GM19240 (cell line): ENCODE results near the gene ENOX1.
"Not testable (repeated sequence)": the region's sequence is repeated elsewhere in the genome, so short reads cannot be mapped to it uniquely, and the experiment has no call there.

ENCODE experiments used
- DNase-seq: peaks from one replicate; pipeline ENCODE4 v3.0.0; 2011; ENCODE audit warnings: low spot score; ENCODE audit not compliant: insufficient read length

The ENOX1 gene

DNA sequence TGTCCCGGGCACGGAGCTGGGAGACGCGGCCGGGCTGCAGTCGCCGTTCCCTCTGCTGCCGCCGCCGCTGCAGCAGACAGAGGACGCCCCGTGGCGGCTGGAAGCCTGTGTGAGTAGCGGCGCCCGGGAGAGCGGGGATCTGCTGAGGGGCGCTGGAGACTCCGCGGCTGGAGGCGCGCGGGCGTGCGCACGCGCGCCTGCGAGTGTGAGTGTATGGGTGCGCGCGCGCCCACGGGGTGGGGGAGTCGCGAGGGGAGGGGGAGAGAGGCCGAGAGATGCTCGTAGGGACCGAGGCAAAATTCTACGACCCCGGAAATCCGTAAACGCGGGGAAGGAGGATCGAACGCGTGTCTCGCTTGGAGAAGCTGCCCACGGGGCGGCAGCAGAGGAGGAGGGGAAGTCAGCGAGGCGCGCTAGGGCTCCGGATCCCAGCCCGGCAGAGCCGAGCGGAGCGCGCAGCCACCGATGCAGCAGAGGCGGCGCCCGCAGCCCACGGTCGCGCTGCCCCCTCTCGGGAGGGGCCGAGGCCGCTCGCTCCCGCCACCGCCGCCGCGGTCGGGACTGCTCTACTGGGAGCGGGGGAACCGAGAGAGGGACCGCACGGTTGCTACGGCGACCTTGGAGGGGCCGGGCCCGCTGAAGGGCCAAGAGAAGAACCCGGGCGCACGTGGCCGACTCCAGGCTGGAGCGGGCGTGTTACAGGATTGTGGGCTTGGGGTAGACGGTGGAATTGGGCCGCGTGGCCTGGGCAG, at the start of gene ENOX1:
Gene ENOX1 (minus strand): TSS at position 207 of the 752 bp plus-strand sequence.
- peak; percentile 20 for DNase-seq

DNA sequence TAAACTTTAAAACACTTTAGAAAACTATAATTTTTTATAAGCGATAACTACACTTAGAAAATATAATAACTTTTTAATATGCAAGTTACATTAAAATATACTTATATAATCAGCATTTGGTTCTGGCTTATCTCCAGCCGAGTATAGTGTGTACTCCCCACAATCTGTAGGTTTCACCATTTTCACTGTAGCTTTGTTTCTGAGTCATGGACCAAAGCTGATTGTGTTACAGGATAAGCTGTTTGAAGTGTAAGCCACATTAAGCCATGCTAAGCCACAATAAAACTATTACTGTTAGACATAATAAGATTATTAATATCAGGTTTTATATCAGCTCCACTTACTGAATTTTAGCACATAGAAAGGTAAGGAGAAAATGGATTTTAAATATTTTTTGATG, 48.9 kb upstream of the ENOX1 start:
- DNase-seq, result no peak

DNA sequence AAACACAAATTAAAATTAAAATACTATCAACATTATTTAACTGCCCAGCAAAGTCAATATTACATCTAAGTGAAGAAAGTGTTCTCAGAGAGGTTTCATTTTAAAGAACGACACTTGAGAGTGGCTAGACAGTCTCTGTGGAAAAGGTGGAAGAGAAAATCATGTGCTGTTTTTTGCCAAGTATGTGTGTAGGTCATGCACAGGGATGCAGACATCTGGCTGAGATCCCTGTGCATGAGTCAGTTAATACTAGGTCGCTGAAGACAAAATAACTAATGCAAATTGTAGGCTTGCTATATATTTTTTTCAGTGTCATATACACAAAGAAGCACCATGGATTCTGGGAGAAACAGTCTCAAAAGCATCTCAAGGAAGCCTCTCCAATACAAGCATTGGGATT, 44.3 kb upstream of the ENOX1 start:
- DNase-seq, result no peak

DNA sequence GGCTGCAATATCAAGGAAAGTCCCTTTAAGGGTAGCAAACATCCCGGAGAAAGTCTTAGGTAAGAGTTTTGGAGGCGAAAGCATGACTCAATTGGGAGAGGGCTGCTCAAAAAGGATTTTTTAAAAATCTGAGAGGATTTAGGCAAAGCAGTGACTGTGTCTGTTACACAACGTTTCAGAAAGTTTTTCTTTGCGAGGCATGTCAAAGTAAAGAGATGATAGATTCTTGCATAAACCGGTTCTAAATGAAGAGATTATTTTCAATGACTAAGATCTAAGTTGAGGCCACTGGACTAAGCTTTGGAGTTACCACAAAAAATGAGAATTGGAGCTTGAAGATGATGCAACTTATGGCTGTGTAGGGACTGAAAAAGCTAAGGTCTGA, 43.7 kb upstream of the ENOX1 start:
- DNase-seq, result no peak

DNA sequence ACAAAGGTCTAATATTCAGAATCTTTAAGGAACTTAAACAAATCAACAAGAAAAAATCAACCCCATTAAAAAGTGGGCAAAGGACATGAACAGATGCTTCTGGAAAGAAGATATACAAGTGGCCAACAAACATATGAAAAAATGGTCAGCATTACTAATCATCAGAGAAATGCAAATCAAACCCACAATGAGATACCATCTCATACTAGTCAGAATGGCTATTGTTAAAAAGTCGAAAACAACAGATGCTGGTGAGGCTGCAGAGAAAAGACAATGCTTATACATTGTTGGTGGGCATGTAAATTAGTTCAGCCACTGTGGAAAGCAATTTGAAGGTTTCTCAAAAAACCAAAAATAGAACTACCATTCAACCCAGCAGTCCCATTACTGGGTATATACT, 37.9 kb upstream of the ENOX1 start:
- DNase-seq, result not testable (repeated sequence)

DNA sequence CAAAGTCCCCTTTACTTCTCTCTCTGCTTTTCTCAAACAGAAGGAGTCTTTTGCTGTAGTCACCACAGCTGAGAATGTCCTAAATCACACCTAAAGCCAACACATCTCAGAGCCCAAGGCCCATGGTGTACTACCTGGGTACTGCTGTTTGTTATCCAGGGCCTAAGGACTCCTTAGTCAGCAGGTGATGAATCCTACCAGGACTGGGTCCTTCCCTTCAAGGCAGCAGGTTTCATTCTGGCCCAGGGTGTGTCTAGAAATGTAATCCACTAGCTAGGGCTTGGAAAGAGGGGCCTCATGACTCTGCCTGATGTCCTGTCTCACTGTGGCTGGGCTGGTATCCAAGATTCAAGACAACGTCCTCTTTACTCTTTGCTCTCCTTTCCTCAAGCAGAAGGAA, 36.2 kb upstream of the ENOX1 start:
- no peak for DNase-seq

DNA sequence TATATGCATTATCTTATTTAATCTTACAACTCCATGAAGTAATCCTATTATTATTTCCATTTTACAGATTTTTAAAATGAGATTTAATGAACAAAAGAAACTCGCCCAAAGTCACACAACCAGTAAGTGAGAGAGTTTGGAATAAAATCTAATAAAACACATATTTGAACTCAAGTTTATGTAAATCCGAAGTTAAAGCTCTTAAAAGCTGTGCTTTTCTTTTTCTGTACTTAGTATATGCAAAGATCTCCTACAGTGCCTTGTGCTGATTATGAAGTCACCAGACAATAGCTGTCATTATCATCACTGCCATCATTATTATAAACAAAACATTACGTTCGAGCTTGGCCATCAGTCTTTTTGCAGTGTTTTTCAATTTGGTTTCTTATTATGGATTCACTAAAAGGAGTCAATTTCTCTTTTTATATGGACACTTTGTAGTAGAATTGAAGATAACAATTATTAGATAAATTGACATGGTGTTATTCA, 29.7 kb upstream of the ENOX1 start:
- no peak for DNase-seq

DNA sequence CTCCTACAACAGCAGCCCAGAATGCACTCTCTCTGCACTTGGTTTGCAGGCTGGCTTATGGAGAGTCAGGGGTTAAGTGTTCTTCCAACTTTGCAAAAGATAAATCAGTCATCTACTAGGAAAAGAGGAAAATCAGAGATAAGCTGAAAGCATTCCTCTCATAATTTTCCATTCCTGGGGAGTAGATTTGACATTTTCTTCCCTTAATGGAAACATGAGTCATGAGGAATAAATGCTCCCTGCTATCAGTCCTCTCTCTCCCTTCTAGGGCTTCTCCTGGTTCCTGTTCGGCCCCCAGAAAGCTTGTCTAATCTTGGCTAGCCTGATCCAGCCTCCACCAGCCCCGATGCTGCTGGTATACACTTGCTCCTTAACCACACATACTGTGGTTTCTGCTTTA, 28.4 kb upstream of the ENOX1 start:
- no peak for DNase-seq

DNA sequence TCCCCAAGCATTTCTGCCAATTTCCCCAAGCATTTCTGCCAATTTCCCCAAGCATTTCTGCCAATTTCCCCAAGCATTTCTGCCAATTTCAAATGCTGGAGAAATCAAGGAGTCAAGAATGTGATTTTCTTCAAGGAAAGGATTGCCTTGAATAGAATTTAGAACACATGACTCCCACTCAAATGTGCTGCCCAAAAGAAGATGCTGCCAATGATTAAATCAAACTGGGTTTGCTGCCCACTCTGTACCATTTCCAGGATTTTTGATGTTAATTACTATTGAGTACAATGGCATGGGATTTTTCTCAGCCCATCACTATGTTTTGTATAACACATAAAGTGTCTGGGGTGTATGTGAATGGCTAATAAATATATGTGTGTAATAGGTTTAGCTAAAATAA, 21.9 kb upstream of the ENOX1 start:
- no peak for DNase-seq

DNA sequence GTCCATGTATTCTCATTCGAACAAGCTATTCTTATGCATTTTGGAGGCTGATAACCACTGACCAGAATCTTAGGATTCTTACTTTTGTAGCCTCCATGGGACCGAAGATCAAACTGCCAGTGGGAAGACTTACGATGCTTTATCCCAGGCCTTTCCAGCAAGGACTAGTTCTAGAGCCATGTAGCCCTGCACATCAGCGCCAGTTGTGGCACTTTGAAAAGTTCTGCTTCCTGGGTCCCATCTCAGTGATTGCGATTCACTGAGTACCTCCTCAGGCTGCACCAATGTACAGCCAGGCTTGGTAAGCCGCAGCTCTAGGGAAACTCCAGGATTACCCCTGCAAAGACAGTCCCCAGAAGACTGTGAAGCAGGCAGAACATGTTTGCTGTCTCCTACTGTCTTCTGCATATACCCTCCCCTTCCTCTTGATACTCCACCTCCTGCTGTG, 18.9 kb upstream of the ENOX1 start:
- no peak for DNase-seq

DNA sequence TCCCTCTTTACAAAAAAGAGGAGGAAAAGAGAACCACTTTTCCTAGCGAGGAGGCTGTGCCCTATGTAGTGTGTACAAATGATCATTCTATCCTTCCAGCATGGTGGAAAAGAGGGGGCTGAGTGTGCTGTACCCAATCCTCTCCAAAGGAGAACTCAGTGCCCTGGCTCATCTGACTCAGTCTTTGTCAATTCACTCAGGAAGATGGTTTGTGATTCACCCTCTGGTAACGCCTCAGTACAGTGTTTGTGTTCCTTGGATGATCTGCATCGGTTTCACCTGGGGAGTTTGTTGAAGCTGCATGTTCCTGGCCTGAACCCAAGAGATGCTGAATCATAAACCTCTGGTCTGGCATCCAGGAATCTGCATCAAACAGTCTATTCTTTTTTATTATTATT, 18.3 kb upstream of the ENOX1 start:
- no peak for DNase-seq

DNA sequence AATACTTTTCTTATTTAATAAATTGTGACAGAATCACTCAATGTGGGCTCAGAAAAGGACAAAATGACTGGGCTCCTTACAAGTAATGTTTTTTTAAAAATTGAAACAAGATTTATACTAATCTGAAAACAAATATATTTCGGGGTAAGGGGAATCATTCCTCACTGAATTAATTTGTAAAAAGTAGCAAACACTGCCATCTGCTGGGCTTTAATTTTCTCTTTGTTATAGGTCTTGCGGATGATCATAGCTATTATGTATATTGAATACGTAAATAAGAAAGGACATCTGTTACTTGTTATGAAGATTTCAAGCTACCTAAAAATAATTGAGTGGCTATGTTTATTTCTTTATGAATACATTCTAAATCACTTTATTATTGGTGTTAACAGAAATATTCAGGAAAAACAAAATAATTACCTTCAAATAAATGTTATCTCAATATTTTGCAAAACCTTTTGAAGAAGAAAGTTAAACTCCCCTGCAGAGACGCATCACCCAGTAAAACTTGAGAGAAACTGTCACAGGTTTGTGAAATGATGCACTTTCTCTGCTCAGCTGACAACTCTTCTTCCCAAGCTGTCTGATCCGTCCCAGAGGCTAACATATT, 17.8 kb upstream of the ENOX1 start:
- no peak for DNase-seq

DNA sequence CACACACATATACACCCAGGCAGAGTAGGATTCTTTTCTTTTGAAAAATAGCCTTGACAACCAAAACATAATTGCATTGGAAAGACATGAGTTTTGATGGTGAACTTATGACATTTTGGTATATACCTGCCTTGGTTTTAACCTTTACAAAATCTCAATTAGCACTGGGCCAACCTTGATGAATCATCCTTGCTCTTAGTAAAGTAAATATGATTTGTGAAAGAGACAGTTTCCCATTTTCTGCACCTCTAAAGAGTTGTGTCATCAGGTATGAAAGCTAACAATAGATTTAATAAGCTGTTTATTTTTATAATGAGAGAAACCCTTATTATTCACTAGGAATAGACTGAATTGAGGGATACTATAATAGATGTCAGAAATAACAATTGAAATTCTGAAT, 15.7 kb upstream of the ENOX1 start:
- no peak for DNase-seq

DNA sequence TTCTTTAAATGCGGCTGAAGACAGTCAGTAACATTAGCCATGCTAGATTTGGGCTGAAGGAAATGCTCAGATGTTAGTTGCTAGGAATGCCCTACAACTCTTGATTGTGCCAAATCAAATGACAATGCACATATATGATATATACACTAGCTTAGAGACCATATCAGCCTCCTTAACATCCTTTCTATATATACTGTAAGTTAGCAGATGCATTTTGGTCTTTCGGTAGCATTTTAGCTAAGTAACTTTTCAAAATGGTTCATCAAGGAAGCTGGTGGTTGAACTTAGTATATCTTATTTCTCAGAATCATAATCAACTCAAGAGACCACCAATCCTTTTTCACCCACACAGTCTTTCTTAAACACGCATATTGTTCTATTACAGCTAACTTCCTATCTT, 14.1 kb upstream of the ENOX1 start:
- DNase-seq, result no peak

DNA sequence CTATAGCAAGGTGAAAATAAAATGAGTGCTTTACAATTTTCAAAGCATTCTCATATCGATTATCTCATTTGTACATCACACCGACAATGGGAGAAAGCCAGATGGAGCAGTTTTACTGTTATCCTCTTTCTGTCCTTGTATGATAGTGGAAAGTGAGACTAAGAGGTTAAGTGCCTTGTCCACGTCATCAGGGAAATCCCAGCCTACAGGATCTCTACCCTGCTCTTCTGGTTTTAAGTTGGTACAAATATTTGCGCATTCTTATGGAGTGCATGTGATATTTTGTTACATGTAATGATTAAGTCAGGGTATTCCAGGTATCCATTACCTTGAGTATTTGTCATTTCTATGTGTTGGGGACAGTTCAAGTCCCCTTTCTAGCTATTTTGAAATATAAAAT, 12.4 kb upstream of the ENOX1 start:
- DNase-seq, result no peak

DNA sequence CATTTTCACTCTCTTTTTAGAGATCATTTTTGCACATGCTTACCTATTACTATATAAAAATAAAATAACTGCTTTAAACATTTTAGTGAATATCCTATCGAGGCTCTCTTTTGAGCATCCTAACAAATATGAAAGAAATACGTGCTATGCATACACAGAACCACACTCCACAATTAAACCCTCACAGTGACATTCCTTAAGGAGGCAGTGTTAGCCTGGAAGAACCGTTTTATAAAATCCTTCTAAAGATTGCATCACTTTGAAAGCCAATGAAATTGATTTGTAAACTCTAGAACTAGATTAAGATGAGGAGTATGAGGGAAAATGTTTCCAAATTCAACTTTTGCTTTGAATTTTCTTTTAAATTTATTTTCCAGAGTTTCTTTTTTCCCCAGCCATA, 11.1 kb upstream of the ENOX1 start:
- DNase-seq, result no peak

DNA sequence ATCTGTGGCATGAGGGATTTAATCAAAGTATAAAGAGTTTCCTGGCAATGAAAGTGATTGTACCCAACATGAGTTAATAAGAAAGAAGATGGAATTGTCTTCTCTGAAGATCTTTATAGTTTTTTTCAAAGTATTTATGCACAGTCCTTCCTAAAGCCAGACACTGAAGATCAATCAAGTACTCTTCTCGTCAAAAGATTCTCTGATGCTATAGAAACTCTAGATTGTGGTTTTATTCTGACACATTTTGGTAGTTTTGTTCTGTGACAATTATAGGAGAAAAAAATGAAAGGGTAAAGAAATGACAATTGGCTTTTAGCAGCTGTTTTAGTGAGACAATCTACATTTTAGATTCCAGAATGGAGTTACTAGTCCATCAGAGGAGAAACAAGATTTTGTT, 10.4 kb upstream of the ENOX1 start:
- DNase-seq, result no peak

DNA sequence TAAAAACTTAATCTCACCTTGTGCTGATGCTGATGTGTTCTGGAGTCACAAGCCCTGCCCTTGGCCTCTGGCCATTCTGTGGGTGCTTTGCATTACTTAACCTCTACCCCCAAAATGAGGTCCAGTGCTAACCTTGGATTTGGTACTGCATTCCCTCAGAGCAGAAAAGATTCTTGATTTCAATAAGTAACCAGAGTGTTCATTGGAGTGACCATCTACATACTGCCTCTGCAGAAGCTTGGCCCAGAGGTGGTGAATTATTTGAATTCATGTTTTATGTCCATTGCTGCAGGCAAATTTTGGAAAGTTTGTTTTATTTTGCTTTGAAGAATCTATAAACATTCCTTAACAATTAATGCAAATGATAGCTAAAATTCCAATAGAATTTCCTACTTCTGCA, 7.6 kb upstream of the ENOX1 start:
- DNase-seq, result no peak

DNA sequence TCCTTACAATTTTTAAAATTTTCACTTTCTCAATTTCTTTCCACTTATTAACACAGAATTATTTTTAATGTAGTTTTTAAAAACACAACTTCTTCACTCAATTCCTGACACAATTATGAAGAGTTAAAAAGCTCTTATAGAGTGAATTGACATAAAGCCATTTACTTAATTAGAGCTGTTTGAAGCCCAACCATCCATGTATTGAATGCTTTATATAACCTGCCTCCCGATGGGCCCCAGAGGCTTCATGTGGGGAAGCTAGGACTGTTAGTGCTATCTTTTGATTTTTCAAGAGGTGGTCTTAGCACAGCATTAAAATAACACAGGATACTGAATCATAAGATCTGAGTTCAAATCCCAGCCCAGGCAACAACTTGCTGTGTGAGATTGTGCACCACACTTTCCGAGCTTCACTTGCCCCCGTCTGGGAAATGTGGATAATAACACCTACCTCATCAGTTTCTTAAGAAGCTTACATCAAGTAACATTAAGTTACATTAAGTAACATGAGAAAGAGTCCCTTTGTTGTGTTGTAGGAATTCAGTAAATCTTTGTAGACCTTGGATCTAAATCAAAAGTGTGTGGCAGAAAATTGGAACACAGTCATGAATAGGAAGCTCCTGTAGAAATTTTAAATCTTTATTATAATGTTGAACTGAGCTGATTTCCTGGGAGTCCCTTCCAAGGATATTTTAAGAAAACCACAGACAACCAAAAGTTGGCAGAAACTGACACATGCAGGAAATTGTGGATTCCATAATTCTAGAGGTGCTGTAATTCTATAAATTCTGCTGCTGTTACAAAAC, 5.5 kb upstream of the ENOX1 start:
- no peak for DNase-seq

DNA sequence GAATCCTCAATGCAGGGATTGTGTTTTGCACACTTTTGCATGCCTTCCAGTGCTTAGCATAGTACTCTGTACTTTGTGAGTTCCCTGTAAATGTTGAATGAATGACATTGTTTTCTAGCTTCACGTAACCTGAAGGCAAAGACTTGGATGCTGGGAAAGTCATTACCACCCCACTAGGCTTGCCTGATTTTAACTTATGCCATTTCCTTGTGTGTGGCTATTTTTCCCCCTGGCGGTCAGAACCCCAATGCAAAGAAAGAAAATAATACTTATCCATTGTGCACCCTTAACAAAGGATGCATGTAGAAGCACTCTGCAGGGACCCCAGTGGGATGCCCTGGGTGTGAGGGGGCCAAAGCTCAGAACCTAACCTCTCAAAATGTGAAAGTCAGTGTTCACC, 1.2 kb upstream of the ENOX1 start:
- no peak for DNase-seq

DNA sequence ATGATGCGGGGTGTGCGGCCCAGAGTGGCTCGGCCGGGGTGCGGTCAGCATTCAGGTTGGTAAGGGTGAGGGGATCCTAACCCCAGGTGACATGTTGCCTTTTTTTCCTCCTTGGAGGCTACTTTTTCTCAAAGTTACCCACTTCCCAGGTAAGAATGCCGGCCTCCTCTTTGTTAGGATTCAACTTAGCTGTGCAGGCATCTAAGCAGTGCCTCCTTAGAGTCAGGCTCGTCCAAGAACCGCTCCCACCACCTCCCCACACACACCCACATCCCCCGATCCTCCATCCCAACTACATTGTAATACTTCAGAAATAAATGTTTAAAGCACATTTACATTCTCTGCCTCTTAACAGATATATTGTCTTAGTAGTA, 733 bp upstream of the ENOX1 start:
- DNase-seq, result no peak

DNA sequence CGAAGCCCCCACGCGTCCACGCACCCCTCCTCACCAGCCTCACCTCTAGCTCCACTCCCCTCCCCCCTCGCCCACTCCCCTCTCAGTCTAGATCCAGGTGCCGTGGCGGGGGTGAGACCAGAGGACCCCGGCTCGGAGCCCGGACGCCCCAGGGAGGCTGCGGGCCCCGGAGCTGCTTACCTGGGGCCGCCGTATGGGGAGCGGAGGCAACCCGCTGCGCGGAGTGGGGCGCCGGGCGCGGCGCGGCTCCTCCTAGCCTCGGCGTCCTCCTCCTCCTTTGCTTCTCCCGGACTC, 353 bp downstream of the ENOX1 start:
- DNase-seq, result no peak
